Measurements from ENCODE around the gene BTN1A1. TPM values are rescaled to one million over a fixed set of nuclear protein-coding genes. Genes with fewer than 3 reads are reported as not detected.
A peak's percentile ranks its signal among the peaks of the same experiment; 100 is the strongest.

Gene BTN1A1
- total RNA-seq, 1 donor from 2014 or later = not detected

GRCh38 chr6:26475823-26476729, 24.0 kb upstream of the BTN1A1 start:
- DNase-seq (ENCODE audit: low read depth) = peak; percentile 28

GRCh38 chr6:26476896-26477295, 23.2 kb upstream of the BTN1A1 start:
- no peak for DNase-seq (ENCODE audit: low read depth)

- DNase-seq (ENCODE audit: low read depth) = no peak
Measured at GRCh38 chr6:26477426-26477825, 22.7 kb upstream of the BTN1A1 start.

GRCh38 chr6:26478100-26478984, 21.8 kb upstream of the BTN1A1 start:
- no peak for DNase-seq (ENCODE audit: low read depth)

GRCh38 chr6:26478985-26479278, 21.2 kb upstream of the BTN1A1 start:
- no peak for DNase-seq (ENCODE audit: low read depth)

- no peak for DNase-seq (ENCODE audit: low read depth)
Measured at GRCh38 chr6:26482338-26482737, 17.8 kb upstream of the BTN1A1 start.

GRCh38 chr6:26483727-26484126, 16.4 kb upstream of the BTN1A1 start:
- DNase-seq (ENCODE audit: low read depth) = no peak

GRCh38 chr6:26484161-26484560, 15.9 kb upstream of the BTN1A1 start:
- no peak for DNase-seq (ENCODE audit: low read depth)

GRCh38 chr6:26485112-26485780, 14.9 kb upstream of the BTN1A1 start:
- DNase-seq (ENCODE audit: low read depth) = no peak

GRCh38 chr6:26486358-26486757, 13.7 kb upstream of the BTN1A1 start:
- no peak for DNase-seq (ENCODE audit: low read depth)

GRCh38 chr6:26487466-26487865, 12.6 kb upstream of the BTN1A1 start:
- DNase-seq (ENCODE audit: low read depth) = no peak

- DNase-seq (ENCODE audit: low read depth) = no peak
Measured at GRCh38 chr6:26489996-26490964, 9.8 kb upstream of the BTN1A1 start.

GRCh38 chr6:26491604-26492003, 8.5 kb upstream of the BTN1A1 start:
- DNase-seq (ENCODE audit: low read depth) = no peak

GRCh38 chr6:26493258-26493657, 6.8 kb upstream of the BTN1A1 start:
- peak; percentile 8 for DNase-seq (ENCODE audit: low read depth)

- DNase-seq (ENCODE audit: low read depth) = no peak
Measured at GRCh38 chr6:26494117-26494516, 6.0 kb upstream of the BTN1A1 start.

- DNase-seq (ENCODE audit: low read depth) = no peak
Measured at GRCh38 chr6:26495281-26495680, 4.8 kb upstream of the BTN1A1 start.

GRCh38 chr6:26497610-26498009, 2.5 kb upstream of the BTN1A1 start:
- no peak for DNase-seq (ENCODE audit: low read depth)

- DNase-seq (ENCODE audit: low read depth) = no peak
Measured at GRCh38 chr6:26501482-26501986, 1.4 kb downstream of the BTN1A1 start.

- peak; percentile 15 for DNase-seq (ENCODE audit: low read depth)
Measured at GRCh38 chr6:26502165-26502564, 2.1 kb downstream of the BTN1A1 start.

GRCh38 chr6:26502626-26503025, 2.5 kb downstream of the BTN1A1 start:
- no peak for DNase-seq (ENCODE audit: low read depth)

- no peak for DNase-seq (ENCODE audit: low read depth)
Measured at GRCh38 chr6:26507658-26508057, 7.6 kb downstream of the BTN1A1 start.

All from renal cortical epithelial cell (primary cell).